CD14-positive monocyte (primary cell): Measurements from ENCODE around the gene SYNJ2. TPM values are rescaled to one million over a fixed set of nuclear protein-coding genes. Genes with fewer than 3 reads are reported as not detected.

Experiments used
- DNase-seq, 3 donors: peaks; one replicate each; pipeline ENCODE4 v3.0.0-alpha.2; 2011 to 2022
- H2AFZ ChIP-seq: 2 replicates; pipeline ENCODE4 v1.6.0; 2012; ENCODE audit warnings: mild to moderate bottlenecking, low read depth, low read length, inconsistent platforms; ENCODE audit not compliant: insufficient read depth, poor library complexity, severe bottlenecking
- H3K27ac ChIP-seq, 2 donors: 1 replicate in 1 of 2; 2 replicates in 1 of 2; pipeline ENCODE4 v1.5.1; 2012 to 2013; ENCODE audit warnings: low read length in 2 of 2, control low read depth in 1 of 2, inconsistent platforms in 1 of 2, low read depth in 1 of 2, mild to moderate bottlenecking in 1 of 2
- H3K27me3 ChIP-seq, 2 donors: one replicate each; pipeline versions ENCODE4 v1.6.0 to v1.6.1; 2011 to 2013; ENCODE audit warnings: low read length in 2 of 2; ENCODE audit not compliant: control insufficient read depth in 2 of 2, insufficient read depth in 2 of 2
- H3K36me3 ChIP-seq, 2 donors: replicated peaks in 1 of 2; 1 replicate in 1 of 2; 2 replicates in 1 of 2; pipeline versions ENCODE4 v1.5.1 to v1.6.1; 2012 to 2013; ENCODE audit warnings: low read length in 2 of 2, control low read depth in 1 of 2, inconsistent platforms in 1 of 2, mild to moderate bottlenecking in 1 of 2; ENCODE audit not compliant: insufficient read depth in 2 of 2, control insufficient read depth in 1 of 2
- H3K4me1 ChIP-seq, 2 donors: 1 replicate in 1 of 2; 2 replicates in 1 of 2; pipeline versions ENCODE4 v1.5.1 to v1.6.1; 2012 to 2013; ENCODE audit warnings: low read length in 2 of 2, control low read depth in 1 of 2, inconsistent platforms in 1 of 2, mild to moderate bottlenecking in 1 of 2, moderate library complexity in 1 of 2; ENCODE audit not compliant: insufficient read depth in 2 of 2, control insufficient read depth in 1 of 2
- H3K4me2 ChIP-seq: replicated peaks from 2 replicates; pipeline ENCODE3; 2012; ENCODE audit warnings: low read length, moderate library complexity, mild to moderate bottlenecking; ENCODE audit not compliant: poor library complexity, severe bottlenecking; ENCODE audit errors: extremely low read depth
- H3K4me3 ChIP-seq, 3 experiments: fragments of 200-600 bp in 1 of 3; sonication (generic) in 1 of 3; replicated peaks in 1 of 3; 1 replicate in 2 of 3; 2 replicates in 1 of 3; pipeline ENCODE4 v1.5.1; 2011 to 2013; ENCODE audit warnings: low read length in 3 of 3, mild to moderate bottlenecking in 3 of 3, control low read depth in 2 of 3, low read depth in 2 of 3, inconsistent platforms in 1 of 3, moderate library complexity in 1 of 3
- H3K79me2 ChIP-seq: 2 replicates; pipeline ENCODE4 v1.6.0; 2012; ENCODE audit warnings: mild to moderate bottlenecking, control low read depth, inconsistent platforms, low read length, moderate library complexity; ENCODE audit not compliant: insufficient read depth
- H3K9ac ChIP-seq: 2 replicates; pipeline ENCODE4 v1.6.0; 2017; ENCODE audit warnings: low read length, mild to moderate bottlenecking; ENCODE audit not compliant: insufficient read depth, poor library complexity, severe bottlenecking
- H3K9me3 ChIP-seq, 2 donors: replicated peaks in 1 of 2; 1 replicate in 1 of 2; 2 replicates in 1 of 2; pipeline versions ENCODE4 v1.5.1 to v1.6.1; 2012 to 2013; ENCODE audit warnings: low read length in 2 of 2, control low read depth in 1 of 2; ENCODE audit not compliant: control insufficient read depth in 1 of 2, insufficient read depth in 1 of 2
- H4K20me1 ChIP-seq: 2 replicates; pipeline ENCODE4 v1.6.0; 2012; ENCODE audit warnings: mild to moderate bottlenecking, low read length, control low read depth, moderate library complexity; ENCODE audit not compliant: insufficient read depth
- H3K27ac Mint-ChIP-seq, 7 donors: one replicate each; pipeline ENCODE4 v1.8.0; 2020; ENCODE audit warnings: mild to moderate bottlenecking in 7 of 7, mixed read lengths in 7 of 7, moderate library complexity in 6 of 7, inconsistent platforms in 2 of 7
- H3K27me3 Mint-ChIP-seq, 3 donors: one replicate each; pipeline ENCODE4 v1.8.0; 2021 to 2022; ENCODE audit warnings: low read depth in 3 of 3, mild to moderate bottlenecking in 3 of 3, mixed read lengths in 3 of 3, moderate library complexity in 3 of 3, inconsistent platforms in 1 of 3
- H3K36me3 Mint-ChIP-seq, 2 donors: one replicate each; pipeline ENCODE4 v1.8.0; 2020; ENCODE audit warnings: mixed read lengths in 2 of 2, inconsistent platforms in 1 of 2, mild to moderate bottlenecking in 1 of 2
- H3K4me1 Mint-ChIP-seq: one replicate; pipeline ENCODE4 v1.8.0; 2020; ENCODE audit warnings: mild to moderate bottlenecking, mixed read lengths
- H3K4me3 Mint-ChIP-seq, 2 donors: one replicate each; pipeline ENCODE4 v1.8.0; 2020; ENCODE audit warnings: mild to moderate bottlenecking in 2 of 2, mixed read lengths in 2 of 2, moderate library complexity in 1 of 2
- H3K9me3 Mint-ChIP-seq, 7 donors: one replicate each; pipeline ENCODE4 v1.8.0; 2020 to 2022; ENCODE audit warnings: mixed read lengths in 7 of 7, mild to moderate bottlenecking in 6 of 7, moderate library complexity in 6 of 7, inconsistent platforms in 2 of 7
- CTCF ChIP-seq: fragments of 200-600 bp; IDR thresholded peaks from one replicate; pipeline ENCODE4 v1.8.0; 2022; ENCODE audit warnings: antibody characterized with exemption, mild to moderate bottlenecking
- WGBS: methylation state at CpG from one replicate; pipeline ENCODE4 v1.1.5; 2013; ENCODE audit warnings: missing lambda C conversion rate; ENCODE audit not compliant: insufficient coverage; 5-methylcytosine and 5-hydroxymethylcytosine counted together
- intact Hi-C, 2 donors: fragments of 100-400 bp; cut with micrococcal nuclease; formaldehyde crosslinking; loops; one replicate each; pipeline versions ENCODE4 v1.15.0 to v1.15.1; 2023
- polyA plus RNA-seq, 3 donors: library from polyadenylated mRNA; depleted of rRNA in 1 of 3; unstranded in 2 of 3; stranded (reverse) in 1 of 3; fragments of 300-500 nt in 2 of 3; fragments of >200 nt in 1 of 3; fragmentation: Illumina TruSeq in 2 of 3; gene quantifications; 1 replicate in 2 of 3; 2 replicates in 1 of 3; pipeline ENCODE4 v1.2.3, GENCODE V29; 2012 to 2021

SYNJ2 gene
- polyA plus RNA-seq, 3 donors, result 0.82 to 2.0 (median 1.6) TPM

GRCh38 chr6:158095031-158095430 is 113.4 kb downstream of the SYNJ2 start:
- no CpG with 5 or more reads among the region's 6 CpGs for WGBS
- Histone ChIP-seq H3K4me1 (peaks cover 7 to 18% of the 10 kb centered on the region in 2 donors), H3K36me3 (peaks cover 0 to 14% of the 10 kb centered on the region in 2 donors), H4K20me1 (no peaks in the 10 kb centered on the region), H3K9ac (no peak overlapping the region), H3K4me2 (no peak overlapping the region), H3K27me3 (no peaks in the 10 kb centered on the region), H3K9me3 (no peaks in the 10 kb centered on the region), H2AFZ (no peak overlapping the region), H3K27ac (no peak overlapping the region), H3K79me2 (no peaks in the 10 kb centered on the region), H3K4me3 (no peak overlapping the region)
- no peak for TF ChIP-seq CTCF
- intact Hi-C loops, result no loop called here
- peak in 2 of 3 donors; percentile 52 to 58 for DNase-seq
- H3K36me3 Mint-ChIP-seq, result peaks cover 26 to 36% of the 10 kb centered on the region in 2 donors
- H3K9me3 Mint-ChIP-seq, result no peaks in the 10 kb centered on the region
- H3K27ac Mint-ChIP-seq, result peak overlapping the region in 4 of 7 donors; percentile 4 to 71 (median 33)
- no peaks in the 10 kb centered on the region for H3K27me3 Mint-ChIP-seq
- peaks cover 21% of the 10 kb centered on the region for H3K4me1 Mint-ChIP-seq
- no peak overlapping the region for H3K4me3 Mint-ChIP-seq

- Histone ChIP-seq H3K9ac (no peak overlapping the region), H3K27me3 (no peaks in the 10 kb centered on the region), H3K79me2 (no peaks in the 10 kb centered on the region), H3K27ac (no peak overlapping the region), H2AFZ (no peak overlapping the region), H3K36me3 (peaks cover 0 to 14% of the 10 kb centered on the region in 2 donors), H3K9me3 (no peaks in the 10 kb centered on the region), H3K4me3 (no peak overlapping the region), H3K4me2 (no peak overlapping the region), H4K20me1 (no peaks in the 10 kb centered on the region), H3K4me1 (peaks cover 7 to 18% of the 10 kb centered on the region in 2 donors)
- Mint-ChIP-seq H3K36me3 (peaks cover 26 to 36% of the 10 kb centered on the region in 2 donors), H3K27ac (peak overlapping the region in 1 of 7 donors; percentile 33), H3K4me3 (no peak overlapping the region), H3K27me3 (peaks cover 0 to 2% (median 0%) of the 10 kb centered on the region in 3 donors), H3K9me3 (no peaks in the 10 kb centered on the region), H3K4me1 (peaks cover 21% of the 10 kb centered on the region)
- TF ChIP-seq CTCF, result no peak
- 95% methylated on average over 15 of the region's 15 CpGs for WGBS
- intact Hi-C loops, result no loop called here
- DNase-seq, result no peak
Measured at GRCh38 chr6:158095671-158096070, 114.0 kb downstream of the SYNJ2 start.
